Psoas muscle (tissue), 8 donors: ENCODE data around the gene CATSPERB. TPM values are rescaled to one million over a fixed set of nuclear protein-coding genes. Genes with fewer than 3 reads are reported as not detected.
"Not testable (repeated sequence)": the region's sequence is repeated elsewhere in the genome, so short reads cannot be mapped to it uniquely, and the experiment has no call there.

Source experiments
- ATAC-seq, 4 donors: fragments of 200-7000 bp; cut with Tn5 transposase; one replicate each; pipeline ENCODE4 v1.9.1; 2020; ENCODE audit warnings: moderate library complexity in 3 of 4, mild to moderate bottlenecking in 2 of 4
- DNase-seq, 2 donors: peaks; one replicate each; pipeline ENCODE4 v3.0.0-alpha.2; 2020
- H3K27ac ChIP-seq: fragments of 200-600 bp; one replicate; pipeline ENCODE4 v1.8.0; 2022
- H3K27me3 ChIP-seq, 3 donors: fragments of 200-600 bp in 1 of 3; one replicate each; pipeline versions ENCODE4 v1.6.1 to v1.8.0; 2013 to 2022; ENCODE audit warnings: low read length in 2 of 3, mild to moderate bottlenecking in 2 of 3, moderate library complexity in 1 of 3; ENCODE audit not compliant: insufficient read depth in 3 of 3
- H3K36me3 ChIP-seq, 2 donors: fragments of 200-600 bp in 1 of 2; one replicate each; pipeline versions ENCODE4 v1.6.1 to v1.8.0; 2013 to 2022; ENCODE audit warnings: low read depth in 1 of 2, mild to moderate bottlenecking in 1 of 2, moderate library complexity in 1 of 2; ENCODE audit not compliant: insufficient read depth in 1 of 2
- H3K4me1 ChIP-seq: fragments of 200-600 bp; one replicate; pipeline ENCODE4 v1.8.0; 2022
- H3K4me3 ChIP-seq: fragments of 200-600 bp; one replicate; pipeline ENCODE4 v1.8.0; 2022; ENCODE audit warnings: mild to moderate bottlenecking
- H3K9me3 ChIP-seq: fragments of 200-600 bp; one replicate; pipeline ENCODE4 v1.8.0; 2022
- WGBS, 3 donors: extraction: QIAGEN DNeasy Blood & Tissue Kit; methylation state at CpG; one replicate each; pipeline versions ENCODE4 v1.1.6 to v1.1.7; 2013; 5-methylcytosine and 5-hydroxymethylcytosine counted together
- intact Hi-C, 2 donors: fragments of 100-400 bp; cut with DNase I; formaldehyde crosslinking; loops; one replicate each; pipeline versions ENCODE4 v1.11.0 to v1.14.2; 2022
- polyA plus RNA-seq, 3 donors: library from polyadenylated mRNA; stranded (reverse); fragments of 200-250 nt; gene quantifications; one replicate each; pipeline ENCODE4 v1.2.3, GENCODE V29; 2013
- total RNA-seq, 4 donors: library from RNA; stranded (reverse); fragmentation: NEBNext Ultra II Directional in 2 of 4; extraction: Animal tissue kit (Norgen Biotek cat#: 25700) in 2 of 4; gene quantifications; one replicate each; pipeline versions ENCODE4 v1.2.1 to v1.2.4, GENCODE V29; 2021 to 2023
- TF ChIP-seq, protein P1 (sequence below): fragments of 200-600 bp; IDR thresholded peaks from one replicate; pipeline ENCODE4 v1.8.0; 2022; ENCODE audit warnings: antibody characterized with exemption
- donor health status: healthy with polysubstance abuse.
- donor health status: DM: no; HTN: no; CAD: no; lungs with moderate emphysema.
- donor health status: Bipolar disorder and iron deficiency.
- donor health status: healthy.
- donor health status: DM: yes; HTN: yes; CAD: no.
- donor health status: DM: no; HTN: no; CAD: no.
- donor health status: DM: no; HTN: no; CAD: no.
- donor health status: DM: yes; HTN: yes; CAD: no.

Gene CATSPERB
- total and polyA plus RNA-seq, 7 donors, result 0.03 to 0.52 (median 0.20) TPM

DNA sequence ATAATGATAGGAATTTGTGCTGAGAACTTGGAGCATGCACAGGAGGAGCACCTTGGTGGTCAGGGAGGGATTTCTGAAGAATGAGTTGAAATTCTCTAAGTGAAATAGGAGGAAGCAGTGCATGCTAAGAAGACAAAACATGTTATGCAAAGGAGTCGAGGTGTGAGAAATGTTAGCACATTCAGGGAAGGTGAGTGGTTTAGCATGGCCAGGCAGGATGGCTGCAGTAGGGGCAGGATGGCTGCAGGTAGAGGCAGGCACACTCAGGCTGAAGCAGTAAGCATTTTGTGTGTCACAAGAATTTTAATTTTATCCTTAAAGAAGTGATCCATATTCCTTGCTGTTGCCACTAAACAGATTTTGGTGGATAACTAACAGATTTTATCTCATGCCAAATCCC is 46.3 kb downstream of the CATSPERB start:
- no peaks in the 10 kb centered on the region for H3K27me3 ChIP-seq
- no peaks in the 10 kb centered on the region for H3K36me3 ChIP-seq
- no peak overlapping the region for H3K27ac ChIP-seq
- intact Hi-C loops, result no loop called here
- no peak for ATAC-seq
- H3K4me3 ChIP-seq, result no peak overlapping the region
- H3K4me1 ChIP-seq, result no peaks in the 10 kb centered on the region
- TF ChIP-seq, protein P1, sequence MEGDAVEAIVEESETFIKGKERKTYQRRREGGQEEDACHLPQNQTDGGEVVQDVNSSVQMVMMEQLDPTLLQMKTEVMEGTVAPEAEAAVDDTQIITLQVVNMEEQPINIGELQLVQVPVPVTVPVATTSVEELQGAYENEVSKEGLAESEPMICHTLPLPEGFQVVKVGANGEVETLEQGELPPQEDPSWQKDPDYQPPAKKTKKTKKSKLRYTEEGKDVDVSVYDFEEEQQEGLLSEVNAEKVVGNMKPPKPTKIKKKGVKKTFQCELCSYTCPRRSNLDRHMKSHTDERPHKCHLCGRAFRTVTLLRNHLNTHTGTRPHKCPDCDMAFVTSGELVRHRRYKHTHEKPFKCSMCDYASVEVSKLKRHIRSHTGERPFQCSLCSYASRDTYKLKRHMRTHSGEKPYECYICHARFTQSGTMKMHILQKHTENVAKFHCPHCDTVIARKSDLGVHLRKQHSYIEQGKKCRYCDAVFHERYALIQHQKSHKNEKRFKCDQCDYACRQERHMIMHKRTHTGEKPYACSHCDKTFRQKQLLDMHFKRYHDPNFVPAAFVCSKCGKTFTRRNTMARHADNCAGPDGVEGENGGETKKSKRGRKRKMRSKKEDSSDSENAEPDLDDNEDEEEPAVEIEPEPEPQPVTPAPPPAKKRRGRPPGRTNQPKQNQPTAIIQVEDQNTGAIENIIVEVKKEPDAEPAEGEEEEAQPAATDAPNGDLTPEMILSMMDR, result no peak
- no peaks in the 10 kb centered on the region for H3K9me3 ChIP-seq
- WGBS, 3 donors, result 59 to 67% (median 67%) methylated on average over 1 of the region's 1 CpG
- DNase-seq, result no peak

DNA sequence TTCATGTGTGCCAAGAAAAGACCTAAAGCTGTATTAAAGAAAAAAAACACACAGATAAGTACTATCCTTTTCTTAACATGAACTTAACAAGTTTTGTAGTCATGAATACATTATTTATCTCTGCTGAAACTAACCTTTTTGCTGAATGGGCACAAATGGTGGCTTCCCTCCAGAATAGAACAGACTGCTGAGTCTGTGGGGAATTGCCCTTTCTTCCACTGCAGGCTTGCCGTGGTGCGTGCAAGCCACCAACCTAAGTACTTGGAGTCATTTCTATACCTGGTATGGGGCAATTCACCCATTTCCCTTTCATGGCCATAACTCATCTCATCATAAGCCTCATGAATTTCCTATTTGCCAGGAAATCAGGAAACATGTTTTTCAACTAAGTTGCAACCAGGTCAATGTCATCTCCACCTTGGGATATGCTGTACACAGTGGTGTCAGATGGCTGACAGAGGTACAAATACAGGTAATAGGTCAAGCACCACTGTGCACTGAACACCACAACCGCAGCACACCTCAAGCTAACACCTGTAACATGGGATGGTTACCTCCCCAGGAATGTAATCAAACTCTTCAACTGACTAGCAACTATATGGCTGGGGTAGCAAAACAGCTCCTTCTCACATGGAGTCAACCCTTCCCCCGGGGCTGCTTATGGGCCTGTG is 49.9 kb downstream of the CATSPERB start:
- 69 to 79% (median 75%) methylated on average over 4 of the region's 4 CpGs for WGBS, 3 donors

DNA sequence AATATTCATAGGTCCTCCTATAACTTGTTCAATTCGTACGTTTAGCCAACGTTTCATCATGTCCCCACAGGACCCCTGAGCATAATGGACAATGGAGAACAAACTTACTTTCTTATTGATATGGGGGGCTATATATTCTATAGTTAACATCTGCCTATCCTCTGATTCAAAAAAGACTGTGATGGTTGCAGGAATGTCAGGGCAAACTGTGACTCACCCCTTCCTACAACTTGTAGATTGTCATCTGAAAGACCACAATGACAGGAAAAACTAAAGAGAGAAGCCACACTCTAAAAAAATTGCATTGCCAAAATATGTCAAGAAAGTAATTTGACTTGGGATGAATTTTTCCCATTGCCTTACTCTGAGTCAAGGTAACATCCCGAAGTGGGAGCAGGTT is 50.8 kb downstream of the CATSPERB start:
- Histone ChIP-seq H3K9me3 (no peaks in the 10 kb centered on the region), H3K4me1 (no peaks in the 10 kb centered on the region), H3K36me3 (no peaks in the 10 kb centered on the region), H3K27me3 (no peaks in the 10 kb centered on the region), H3K4me3 (no peak overlapping the region), H3K27ac (no peak overlapping the region)
- no peak for ATAC-seq
- WGBS, 3 donors, result 88 to 92% (median 88%) methylated on average over 4 of the region's 4 CpGs
- intact Hi-C loops, result no loop called here
- TF ChIP-seq, protein P1, result no peak
- no peak for DNase-seq

More for the DNA sequence above, 49.9 kb downstream of the CATSPERB start:
- no peak overlapping the region for H3K4me3 ChIP-seq
- no peaks in the 10 kb centered on the region for H3K9me3 ChIP-seq
- H3K36me3 ChIP-seq, result no peaks in the 10 kb centered on the region
- DNase-seq, result no peak
- intact Hi-C loops, result no loop called here
- no peaks in the 10 kb centered on the region for H3K4me1 ChIP-seq
- no peaks in the 10 kb centered on the region for H3K27me3 ChIP-seq
- no peak for ATAC-seq
- no peak overlapping the region for H3K27ac ChIP-seq
- TF ChIP-seq, protein P1, result no peak

DNA sequence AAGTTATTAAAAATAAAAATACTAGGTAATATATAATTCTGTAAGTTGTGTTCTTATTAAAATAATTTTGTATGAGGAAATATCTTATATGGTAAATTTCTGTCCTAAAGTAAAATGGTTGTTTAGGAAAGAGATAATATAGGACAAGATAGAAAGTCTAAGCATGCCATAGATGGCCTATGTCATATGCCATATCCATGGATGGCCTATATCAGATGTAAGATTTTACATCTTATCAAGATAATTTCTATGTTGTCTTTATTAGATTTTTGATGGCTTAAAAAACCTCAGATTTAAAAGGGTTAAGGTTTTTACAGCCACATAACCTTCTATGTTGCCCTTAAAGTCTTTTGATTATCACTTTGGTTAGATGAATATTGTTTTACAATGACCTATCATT is 52.6 kb downstream of the CATSPERB start:
- no peak overlapping the region for H3K27ac ChIP-seq
- ATAC-seq (no peak), DNase-seq (no peak)
- no peaks in the 10 kb centered on the region for H3K27me3 ChIP-seq
- TF ChIP-seq, protein P1, result no peak
- H3K9me3 ChIP-seq, result no peaks in the 10 kb centered on the region
- H3K36me3 ChIP-seq, result no peaks in the 10 kb centered on the region
- H3K4me1 ChIP-seq, result no peaks in the 10 kb centered on the region
- intact Hi-C loops, result no loop called here
- no peak overlapping the region for H3K4me3 ChIP-seq

DNA sequence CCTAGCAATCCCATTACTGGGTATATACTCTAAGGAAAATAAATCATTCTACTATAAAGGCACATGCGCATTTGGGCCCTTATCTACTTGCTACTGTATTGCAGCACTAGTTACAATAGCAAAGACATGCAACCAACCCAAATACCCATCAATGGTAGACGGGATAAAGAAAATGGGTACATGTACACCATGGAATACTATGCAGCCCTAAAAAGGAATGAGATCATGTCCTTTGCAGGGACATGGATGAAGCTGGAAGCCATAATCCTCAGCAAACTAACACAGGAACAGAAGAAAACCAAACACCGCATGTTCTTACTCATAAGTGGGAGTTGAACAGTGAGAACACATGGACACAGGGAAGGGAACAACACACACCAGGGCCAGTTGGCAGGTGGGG is 54.2 kb downstream of the CATSPERB start:
- H3K27ac ChIP-seq, H3K9me3 ChIP-seq, ATAC-seq, intact Hi-C loops, DNase-seq, H3K4me3 ChIP-seq, H3K36me3 ChIP-seq, H3K27me3 ChIP-seq, H3K4me1 ChIP-seq: not testable (repeated sequence)
- 91 to 99% (median 92%) methylated on average over 3 of the region's 3 CpGs for WGBS, 3 donors
